Dedifferentiated amniotic fluid mesenchymal stem cell (primary cell): Measurements from ENCODE around the gene PIK3R6.

ENCODE experiments used
- DNase-seq: peaks from one replicate; pipeline ENCODE4 v3.0.0-alpha.2; 2016; ENCODE audit errors: extremely low spot score

PIK3R6 gene

DNA sequence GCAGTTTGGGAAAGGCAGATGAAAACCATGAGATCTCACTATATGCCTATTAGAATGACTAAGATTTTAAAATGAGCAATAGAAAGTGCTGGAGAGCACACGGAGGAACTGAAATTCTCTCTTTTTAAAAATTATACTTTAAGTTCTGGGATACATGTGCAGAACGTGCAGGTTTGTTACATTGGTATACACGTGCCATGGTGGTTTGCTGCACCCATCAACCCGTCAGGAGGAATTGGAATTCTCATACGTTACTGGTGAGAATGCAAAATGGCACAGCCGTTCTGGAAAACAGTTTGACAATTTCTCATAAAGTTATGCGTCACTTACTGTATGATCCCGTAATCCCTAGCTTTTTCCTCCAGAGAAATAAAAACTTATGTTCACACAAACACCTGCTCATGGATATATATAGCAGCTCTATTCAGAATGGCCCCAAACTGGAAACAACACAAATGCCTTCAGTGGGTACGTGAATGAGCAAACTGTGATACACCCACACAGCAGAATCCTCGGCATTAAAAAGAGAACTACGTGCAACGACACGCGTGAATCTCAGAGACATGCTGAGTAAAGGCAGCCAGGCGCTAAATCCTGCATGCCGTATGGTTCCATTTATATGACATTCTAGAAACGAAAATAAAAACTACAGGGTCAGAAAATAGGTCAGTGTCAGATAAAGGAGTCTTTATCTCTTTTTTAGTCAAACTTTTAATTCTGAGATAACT is 11.8 kb downstream of the PIK3R6 start:
- no peak for DNase-seq

DNA sequence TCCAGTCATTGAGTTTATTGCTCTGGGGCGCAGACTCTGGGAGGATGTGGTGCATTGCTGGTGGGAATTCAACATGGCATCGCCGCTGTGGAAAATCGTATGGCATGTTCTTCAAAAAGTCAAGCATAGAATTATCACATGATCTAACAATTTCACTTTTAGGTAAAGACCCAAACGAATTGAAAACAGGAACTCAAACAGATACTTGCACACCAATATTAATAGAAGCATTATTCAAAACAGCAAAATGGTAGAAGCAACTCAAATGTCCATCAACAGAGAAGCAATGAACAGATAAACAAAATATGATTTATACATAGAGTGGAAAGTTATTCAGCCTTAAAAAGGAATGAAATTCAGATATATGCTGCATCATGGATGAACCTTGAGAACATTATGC is 15.9 kb downstream of the PIK3R6 start:
- no peak for DNase-seq

DNA sequence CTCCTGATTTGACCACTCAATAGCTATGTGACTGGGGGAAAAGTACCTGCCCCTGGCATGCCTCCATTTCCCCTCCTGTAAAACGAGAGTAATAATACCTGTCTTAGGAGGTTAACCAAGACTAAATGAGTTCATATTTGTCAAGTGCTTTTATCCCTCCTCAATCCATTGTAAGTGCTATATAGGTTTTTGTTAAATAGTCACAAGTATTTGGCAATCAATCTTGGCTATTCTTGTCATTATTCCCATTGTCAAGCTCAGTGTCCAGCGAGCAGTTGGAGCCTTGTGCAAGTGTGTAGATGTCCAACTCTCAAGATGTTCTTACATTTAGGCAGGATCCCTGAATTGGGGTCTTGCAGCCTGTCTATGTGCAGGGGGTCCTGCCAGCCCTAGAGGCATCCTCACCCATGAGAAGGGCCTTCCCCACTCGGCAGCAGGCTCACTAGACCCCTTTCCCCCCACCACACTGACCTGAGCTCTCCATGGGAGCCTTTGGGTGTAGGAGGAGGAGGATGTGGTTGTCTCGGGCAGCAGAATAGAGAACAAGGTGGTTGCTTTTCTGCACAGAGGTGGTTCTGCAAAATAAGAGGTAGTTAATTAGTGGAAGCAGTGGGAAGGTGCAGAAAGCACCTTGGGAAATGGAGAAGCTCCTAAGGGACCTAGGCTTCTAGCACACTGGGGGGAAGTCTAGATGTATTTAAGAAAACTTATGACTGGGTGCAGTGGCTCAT is 18.0 kb downstream of the PIK3R6 start:
- no peak for DNase-seq

DNA sequence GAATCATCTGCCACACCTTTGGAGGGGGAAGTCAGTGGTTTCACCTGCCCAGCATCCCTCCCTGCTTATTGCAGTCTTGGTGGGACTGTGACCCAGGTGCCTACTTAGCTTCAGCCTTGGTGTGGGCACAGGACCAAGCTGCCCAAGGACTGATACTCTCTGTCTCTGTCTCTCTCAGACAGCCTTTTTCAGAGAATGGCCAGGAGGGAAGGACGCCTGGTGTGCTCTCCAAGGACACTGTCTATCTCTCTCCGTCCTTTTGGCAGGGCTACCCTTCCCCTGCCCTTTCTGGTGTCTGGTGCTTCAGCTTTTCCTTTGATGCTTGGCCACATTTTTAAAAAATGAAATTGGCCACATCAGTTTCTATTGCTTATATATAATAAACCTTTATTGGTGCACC is 19.6 kb downstream of the PIK3R6 start:
- no peak for DNase-seq

DNA sequence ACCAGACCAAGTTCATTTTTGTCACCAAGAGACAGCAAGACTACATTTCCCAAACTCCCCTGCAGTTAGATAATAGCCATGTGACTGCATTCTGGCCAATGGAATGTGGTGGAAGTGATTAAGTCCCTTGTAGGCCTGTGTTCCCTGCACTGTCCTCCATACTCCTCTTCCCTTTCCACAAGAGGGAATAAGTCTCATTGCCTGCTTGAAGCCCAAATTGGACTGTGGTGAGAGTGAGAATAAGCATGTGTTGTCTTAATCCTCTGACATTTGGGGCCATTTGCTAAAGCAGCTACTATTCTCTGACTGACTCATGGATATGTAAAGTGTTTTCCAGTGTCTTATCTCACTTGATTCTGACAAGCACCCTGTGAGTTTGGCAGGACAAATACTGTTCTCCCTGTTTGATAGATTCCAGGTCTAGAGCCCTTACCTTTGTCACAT is 20.7 kb downstream of the PIK3R6 start:
- no peak for DNase-seq

DNA sequence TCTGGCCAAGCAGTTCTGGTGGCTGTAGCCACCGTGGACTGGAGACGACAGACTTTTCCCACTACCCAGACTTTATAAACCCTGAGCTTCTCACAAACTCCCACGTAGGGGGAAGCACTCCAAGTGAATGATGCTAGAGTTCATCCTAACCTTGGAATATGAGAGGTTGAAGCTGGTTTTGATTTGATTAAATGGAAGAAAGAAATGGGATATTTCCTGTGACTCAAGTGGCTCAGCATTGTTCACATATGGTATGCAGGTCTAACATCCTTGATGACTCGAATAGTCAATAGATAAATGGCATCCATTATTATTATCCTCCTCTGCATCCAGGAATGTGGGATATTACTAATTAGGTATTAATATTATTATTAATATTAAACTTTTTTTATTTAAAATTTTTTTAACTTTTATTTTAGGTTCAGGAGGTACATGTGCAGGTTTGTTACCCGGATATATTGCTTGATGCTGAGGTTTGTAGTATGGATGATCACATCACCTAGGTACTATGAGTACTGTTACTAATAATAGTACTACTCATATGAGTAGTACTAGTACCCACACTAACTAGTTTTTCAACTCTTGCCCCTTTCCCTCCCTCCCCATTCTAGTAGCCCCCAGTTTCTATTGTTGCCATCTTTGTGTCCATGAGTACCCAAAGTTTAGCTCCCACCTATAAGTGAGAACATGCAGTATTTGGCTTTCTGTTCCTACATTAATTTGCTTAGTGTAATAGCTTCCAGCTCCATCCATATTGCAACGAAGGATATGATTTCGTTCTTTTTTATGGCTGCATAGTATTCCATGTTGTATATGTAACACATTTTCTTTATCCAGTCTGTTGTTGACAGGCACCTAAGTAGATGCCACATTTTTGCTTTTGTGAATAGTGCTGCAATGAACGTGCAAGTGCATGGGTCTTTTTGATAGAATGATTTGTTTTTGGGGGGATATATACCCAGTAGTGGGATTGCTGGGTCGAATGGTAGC is 22.9 kb downstream of the PIK3R6 start:
- no peak for DNase-seq

DNA sequence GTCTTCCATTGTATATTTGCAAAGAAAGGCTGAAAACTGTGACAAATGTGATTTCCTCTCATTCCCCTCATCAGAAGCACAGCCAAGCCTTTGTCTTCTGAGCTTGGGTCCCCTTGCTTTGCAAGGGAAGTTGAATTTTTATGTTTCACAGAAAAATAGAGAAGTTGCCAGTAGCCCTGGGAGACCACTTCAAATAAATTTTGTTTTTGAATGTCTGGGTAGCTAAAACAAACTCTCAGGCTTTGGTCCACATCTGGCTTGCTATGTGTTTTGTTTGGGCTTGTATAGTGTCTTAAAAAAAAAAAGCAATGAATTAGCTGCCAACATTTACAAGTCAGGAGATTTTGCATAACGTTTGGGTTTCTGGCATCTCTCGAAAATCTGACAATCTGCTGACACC is 24.1 kb downstream of the PIK3R6 start:
- no peak for DNase-seq

DNA sequence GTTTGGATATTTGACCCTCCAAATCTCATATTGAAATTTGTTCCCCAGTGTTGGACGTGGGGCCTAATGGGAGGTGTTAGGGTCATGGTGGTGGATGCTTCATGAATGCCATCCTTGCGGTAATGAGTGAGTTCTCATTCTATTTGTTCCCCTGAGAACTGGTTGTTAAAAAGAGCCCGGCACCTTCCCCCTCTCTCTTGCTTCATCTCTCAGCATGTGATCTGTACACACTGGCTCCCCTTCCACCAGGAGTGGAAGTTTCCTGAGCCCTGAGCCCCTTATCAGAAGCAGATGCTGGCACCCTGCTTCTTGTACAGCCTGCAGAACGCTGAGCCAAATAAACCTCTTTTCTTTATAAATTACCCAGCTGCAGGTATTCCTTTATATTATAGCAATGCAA is 25.6 kb downstream of the PIK3R6 start:
- no peak for DNase-seq

DNA sequence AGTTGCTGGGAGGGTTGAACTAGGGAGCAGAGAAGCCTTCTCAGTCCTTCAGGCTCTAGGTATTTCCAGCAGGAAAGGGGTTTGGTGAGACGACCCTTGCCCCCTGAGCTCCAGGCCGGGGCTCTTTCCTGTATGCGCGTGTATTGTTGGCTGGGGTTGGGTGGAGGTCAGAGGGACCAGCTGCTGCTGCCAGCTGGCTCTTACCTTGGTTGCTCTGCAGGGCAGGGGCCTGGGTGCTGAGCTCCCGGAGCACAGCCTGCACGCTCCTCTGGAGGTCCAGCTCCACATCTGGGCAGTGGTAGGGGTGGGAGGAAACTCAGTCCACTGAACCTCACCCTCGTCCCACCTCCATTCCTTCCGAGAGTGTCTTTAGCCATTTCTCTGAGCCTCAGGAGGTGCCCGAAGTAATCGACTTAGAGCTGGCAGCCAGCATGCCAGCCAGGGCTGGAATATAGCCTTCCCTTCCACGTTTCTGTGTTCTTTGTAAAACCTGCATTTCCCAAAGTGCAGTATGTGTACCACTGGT is 28.0 kb downstream of the PIK3R6 start:
- DNase-seq = no peak

DNA sequence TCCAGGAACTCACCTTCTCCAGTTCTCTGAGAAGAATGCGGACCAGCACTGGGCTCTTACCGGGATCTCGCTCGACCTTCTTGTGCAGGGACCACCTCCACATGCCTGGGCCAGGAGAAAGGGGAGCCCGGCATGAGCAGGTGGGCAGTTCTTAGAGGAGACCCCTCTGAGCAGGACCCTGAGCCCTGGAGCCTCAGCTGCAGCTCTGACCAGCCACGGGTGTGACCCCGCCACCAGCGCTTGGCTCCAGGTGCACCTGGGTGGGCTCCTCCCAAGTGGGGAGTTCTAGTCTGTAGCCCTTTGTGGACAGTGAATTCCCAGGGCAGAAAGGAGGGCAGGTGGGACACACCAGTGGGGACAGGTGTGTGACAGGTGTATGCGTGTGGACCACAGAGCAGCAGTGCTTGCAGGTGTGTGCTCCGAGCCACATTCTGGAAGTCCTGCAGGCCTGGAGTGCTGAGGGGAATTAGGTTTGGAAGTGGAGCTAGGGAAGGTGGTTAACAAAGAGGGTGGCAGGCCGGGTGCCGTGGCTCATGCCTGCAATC is 28.9 kb downstream of the PIK3R6 start:
- DNase-seq = no peak

DNA sequence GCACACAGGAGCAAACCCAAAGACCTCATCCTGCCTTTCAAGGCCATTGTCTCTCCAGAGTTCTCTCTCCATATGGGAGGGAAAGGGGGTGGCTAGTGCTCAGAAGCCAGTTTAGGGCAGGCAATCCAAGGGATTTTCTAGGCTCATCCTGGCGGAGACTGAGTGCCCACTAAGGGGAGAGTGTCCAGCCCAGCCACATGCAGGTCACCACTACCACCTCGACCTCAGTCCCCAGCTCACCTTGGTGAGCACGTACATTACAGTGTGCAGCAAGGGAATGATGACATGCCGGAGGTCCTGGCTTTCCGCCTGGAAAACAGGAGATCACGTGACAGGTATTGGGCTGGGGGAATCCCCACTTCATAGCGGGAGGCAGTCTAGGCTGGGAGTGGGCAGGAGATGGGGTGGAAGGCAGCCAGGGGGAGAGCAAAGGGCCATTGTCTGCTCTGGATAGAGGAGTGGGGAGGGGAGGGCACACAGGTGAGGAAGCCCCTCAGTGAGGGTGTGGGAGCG is 29.9 kb downstream of the PIK3R6 start:
- DNase-seq = no peak

DNA sequence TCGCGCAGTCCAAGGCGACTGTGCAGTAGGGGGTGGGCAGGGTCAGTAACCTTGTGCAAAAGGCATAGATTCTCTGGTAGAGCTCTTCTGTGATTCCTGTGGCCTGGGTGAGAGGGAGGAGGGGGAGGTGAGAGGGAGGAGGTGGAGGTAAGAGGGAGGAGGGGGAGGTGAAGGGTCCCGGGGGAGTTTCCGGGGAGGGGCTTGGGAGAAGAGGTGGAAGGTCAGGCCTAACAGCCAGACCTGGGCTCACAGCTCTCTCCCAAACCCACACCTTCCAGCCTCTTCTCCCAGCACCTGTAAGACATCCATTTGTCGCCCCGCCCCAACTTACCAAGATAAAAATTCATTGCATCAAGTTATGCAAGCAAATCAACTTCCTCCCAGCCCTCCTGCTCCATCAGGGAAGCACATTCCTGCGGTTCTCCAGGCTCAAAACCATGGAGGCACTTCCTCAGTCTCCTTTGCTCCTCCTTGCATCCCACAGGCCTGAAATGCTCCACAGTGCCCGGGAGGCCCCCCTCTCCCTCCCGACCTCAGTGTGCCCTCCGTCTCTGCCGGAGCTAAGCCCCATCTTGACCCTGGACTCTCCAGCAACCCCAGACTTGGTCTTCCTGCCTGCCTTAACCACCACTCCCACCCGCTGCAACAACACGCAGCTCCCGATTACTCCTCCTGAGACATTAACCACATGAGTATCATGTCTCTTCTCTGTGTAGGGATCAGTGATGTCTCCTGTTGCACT is 30.5 kb downstream of the PIK3R6 start:
- DNase-seq = no peak

DNA sequence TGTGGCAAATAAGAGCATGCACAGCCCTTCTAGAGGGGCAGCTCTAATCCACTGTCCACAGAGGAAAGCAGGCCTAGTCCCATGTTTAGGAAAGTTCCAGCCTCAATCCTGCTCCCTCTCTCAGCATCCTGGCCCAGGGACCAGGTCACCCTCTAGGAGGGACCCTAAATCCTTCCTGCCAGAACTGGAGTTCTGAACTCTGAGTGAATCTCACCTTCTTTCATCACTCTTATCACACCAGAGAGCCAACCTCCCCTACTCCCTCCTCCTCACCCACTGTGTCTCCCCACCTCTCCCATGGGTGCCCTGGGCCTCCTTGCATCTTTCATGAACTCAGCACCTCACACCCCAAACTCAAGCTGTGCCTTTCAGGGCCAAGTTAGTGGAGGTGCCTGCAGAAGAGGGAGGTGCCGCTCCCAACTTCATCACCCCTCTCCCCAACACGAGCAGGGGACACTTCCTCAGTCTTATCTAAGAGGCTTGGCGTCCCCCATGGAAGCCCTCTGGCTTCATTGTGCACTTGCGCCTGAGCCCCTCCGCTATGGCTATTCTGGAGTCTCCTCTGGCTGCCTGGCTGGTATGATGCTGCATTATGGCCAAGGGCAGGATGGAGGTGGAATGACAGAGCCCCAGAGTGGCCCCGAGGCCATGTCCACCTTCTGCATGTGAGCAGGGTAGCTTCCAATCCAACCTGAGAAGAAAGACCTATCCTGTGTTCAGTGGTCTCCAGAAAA is 31.7 kb downstream of the PIK3R6 start:
- DNase-seq = no peak

DNA sequence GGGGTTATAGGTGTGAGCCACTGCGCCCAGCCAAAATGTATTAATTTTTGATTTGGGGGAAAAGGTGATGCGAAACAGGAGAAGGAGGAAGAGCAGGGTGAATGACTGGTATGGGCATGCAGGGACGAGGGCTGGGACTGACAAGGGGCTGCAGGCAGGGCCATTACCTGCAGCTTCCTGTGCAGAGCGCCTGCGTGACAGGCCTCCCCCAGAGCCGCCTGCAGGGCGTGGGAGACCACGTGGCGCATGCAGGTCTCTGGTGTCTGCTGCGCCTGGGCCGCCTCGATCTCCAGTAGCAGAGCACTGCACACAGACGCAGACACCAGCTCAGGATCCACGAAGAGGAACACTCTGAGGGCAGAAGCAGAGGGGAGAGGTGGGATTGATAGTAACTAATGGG is 32.4 kb downstream of the PIK3R6 start:
- DNase-seq = no peak

DNA sequence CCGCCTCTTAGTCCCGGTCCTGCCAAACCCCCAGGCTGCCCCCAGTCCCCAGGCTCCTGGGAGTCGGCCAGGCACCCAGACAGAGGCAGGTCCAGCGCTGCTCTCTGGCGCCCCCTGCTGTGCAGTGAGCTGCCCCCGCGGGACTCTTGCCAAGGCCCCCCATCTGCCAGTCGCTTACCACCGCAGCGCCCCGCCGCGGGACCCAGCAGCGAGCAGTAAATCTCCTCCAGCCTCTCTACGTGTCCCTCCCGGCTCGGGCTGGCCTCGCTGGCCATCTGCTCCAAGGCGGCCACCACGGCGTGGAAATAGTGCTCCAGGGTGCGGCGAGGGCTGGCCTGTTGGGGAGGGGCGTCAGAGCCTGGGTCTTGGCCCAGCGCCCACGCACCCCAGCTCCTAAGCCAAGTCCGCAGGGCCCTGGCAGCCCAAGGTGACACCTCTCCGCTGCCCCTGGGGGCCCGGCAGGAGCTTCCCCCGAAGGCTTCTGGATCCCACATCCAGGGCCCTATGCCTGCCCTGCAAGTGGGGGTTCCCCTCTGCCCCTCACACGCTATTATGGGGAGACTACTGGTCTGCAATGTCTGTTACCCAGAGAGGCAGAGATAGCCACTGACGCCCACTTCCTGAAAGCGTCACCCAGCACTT is 34.6 kb downstream of the PIK3R6 start:
- no peak for DNase-seq

DNA sequence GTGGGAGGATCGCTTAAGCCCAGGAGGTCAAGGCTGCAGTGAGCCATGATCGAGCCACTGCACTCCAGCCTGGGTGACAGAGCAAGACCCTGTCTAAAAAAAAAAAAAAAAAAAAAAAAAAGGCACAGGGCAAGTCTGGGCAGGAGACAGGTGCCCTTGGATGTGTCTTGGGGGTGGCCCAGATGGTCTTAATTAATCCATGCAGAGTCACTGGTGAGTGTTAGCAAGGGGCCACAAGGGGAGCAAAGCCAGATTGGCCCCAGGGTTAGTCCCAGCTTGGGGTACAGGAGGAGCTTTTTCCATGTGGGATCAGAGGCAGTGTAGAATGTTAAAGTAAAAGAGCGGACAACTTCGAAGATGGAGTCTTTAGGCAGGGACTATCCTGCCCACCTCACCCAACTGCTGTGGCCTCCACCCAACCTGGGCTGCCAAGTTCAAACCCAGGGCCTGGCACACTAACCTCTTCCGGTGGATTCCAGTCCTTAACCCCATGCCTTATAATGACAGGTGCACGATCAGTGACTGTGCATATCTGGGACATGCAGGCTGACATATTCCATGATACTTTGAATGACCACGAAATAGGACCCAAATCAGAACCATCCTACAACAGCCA is 36.1 kb downstream of the PIK3R6 start:
- DNase-seq = no peak

DNA sequence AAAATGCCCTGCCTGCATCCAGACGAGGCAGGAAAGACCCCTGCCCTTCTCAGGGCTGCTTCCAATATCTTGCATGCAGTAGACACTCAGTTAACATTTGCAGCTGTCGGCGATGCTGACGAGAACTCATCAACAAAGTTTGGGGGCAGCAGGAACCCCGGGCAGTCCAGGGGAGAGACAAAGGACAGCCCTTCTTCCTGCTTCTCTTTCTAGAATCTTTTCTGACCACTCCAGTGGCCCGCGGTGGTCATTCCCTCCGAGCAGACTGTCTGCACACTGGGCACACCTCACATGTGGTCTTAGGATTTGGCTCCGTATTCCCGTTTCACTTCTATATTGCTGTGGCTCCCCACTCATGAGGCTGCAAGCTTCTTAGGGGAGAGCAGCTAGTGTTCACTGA is 37.3 kb downstream of the PIK3R6 start:
- no peak for DNase-seq

DNA sequence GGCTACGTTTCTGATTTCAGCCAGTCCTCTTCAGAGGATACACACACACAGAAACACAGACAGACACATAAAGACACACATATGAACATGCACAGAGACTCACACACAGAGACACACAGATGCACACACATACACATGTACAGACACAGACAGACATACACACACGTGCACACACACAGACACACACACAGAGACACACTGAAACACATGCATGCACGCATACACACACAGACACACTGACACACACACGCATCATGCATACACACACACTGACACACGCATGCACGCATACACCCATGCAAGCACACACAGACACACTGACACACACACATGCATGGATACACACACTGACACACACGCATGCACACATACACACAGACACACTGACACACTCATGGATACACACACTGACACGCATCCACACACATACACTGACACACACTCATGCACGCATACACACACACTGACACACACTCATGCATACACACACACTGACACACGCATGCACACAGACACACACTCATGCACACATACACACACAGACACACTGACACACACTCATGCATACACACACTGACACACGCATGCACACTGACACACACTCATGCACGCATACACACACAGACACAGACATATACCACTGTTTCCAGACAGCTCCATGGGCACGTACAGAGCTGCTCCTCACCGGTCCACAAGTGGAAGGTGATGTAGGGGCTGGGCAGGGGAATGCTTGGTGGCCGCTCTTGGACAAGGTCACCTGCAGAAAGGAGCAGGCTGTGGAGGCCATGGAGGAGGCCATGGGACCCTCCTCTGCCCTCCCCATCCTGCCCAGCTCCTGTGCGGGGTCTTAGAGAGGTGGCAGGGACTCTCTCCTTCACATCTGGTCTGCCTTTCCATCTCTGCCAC is 38.2 kb downstream of the PIK3R6 start:
- no peak for DNase-seq
